SK-N-SH (cell line): ENCODE results near the gene GOLGA6D. TPM values are rescaled to one million over a fixed set of nuclear protein-coding genes. Genes with fewer than 3 reads are reported as not detected.

Experiments used
- CTCF ChIA-PET: fragments of 300-600, 350-600 bp; formaldehyde crosslinking; extraction: SDS; loops from one replicate; lab custom pipeline; 2021; lab: Yijun Ruan, JAX
- POLR2A ChIA-PET: fragments of 350-600 bp; sonication (Branson Sonifier 250); formaldehyde crosslinking; extraction: SDS; loops from one replicate; lab custom pipeline; 2020; ENCODE audit warnings: antibody characterized with exemption, inconsistent platforms; lab: Yijun Ruan, JAX
- DNase-seq: peaks from one replicate; pipeline ENCODE4 v3.0.0; 2012
- H2AFZ ChIP-seq: fragments of 200-600 bp; sonication (generic); 2 replicates; pipeline ENCODE4 v1.8.1; 2016; ENCODE audit warnings: antibody characterized with exemption, mild to moderate bottlenecking, low read depth
- H3F3A ChIP-seq: fragments of 200-600 bp; sonication (generic); replicated peaks from 2 replicates; pipeline ENCODE3; 2016; ENCODE audit warnings: antibody characterized with exemption, mild to moderate bottlenecking; ENCODE audit not compliant: insufficient read depth
- H3K27ac ChIP-seq, 2 experiments: fragments of 200-500 bp in 1 of 2; fragments of 200-600 bp in 1 of 2; sonication (Bioruptor generic) in 1 of 2; sonication (generic), shearing (Covaris generic) in 1 of 2; 2 replicates each; pipeline versions ENCODE4 v1.5.1 to v1.6.1; 2014 to 2016; ENCODE audit warnings: low read depth in 2 of 2, inconsistent platforms in 1 of 2, low read length in 1 of 2, mild to moderate bottlenecking in 1 of 2, mixed read lengths in 1 of 2
- H3K27me3 ChIP-seq: fragments of 200-600 bp; sonication (generic), shearing (Covaris generic); 2 replicates; pipeline ENCODE4 v1.6.1; 2016; ENCODE audit warnings: mixed run types; ENCODE audit not compliant: insufficient read depth
- H3K36me3 ChIP-seq, 2 experiments: fragments of 200-500 bp in 1 of 2; fragments of 200-600 bp in 1 of 2; sonication (Bioruptor generic) in 1 of 2; sonication (generic) in 1 of 2; replicated peaks in 1 of 2; 2 replicates each; pipeline versions ENCODE3 to v1.5.1; 2014 to 2016; ENCODE audit warnings: low read length in 1 of 2, mild to moderate bottlenecking in 1 of 2; ENCODE audit not compliant: insufficient read depth in 2 of 2, control insufficient read depth in 1 of 2
- H3K4me1 ChIP-seq, 2 experiments: fragments of 200-500 bp in 1 of 2; fragments of 200-600 bp in 1 of 2; sonication (Bioruptor generic) in 1 of 2; sonication (generic), shearing (Covaris generic) in 1 of 2; 2 replicates each; pipeline versions ENCODE4 v1.5.1 to v1.6.1; 2014 to 2016; ENCODE audit warnings: low read depth in 1 of 2, low read length in 1 of 2, mixed run types in 1 of 2; ENCODE audit not compliant: insufficient read depth in 2 of 2, control insufficient read depth in 1 of 2
- H3K4me2 ChIP-seq: fragments of 200-600 bp; sonication (generic), shearing (Covaris generic); 2 replicates; pipeline ENCODE4 v1.6.1; 2017; ENCODE audit warnings: mixed run types
- H3K4me3 ChIP-seq, 2 experiments: fragments of 200-500 bp in 1 of 2; fragments of 200-600 bp in 1 of 2; sonication (Bioruptor generic) in 1 of 2; sonication (generic), shearing (Covaris generic) in 1 of 2; 2 replicates each; pipeline versions ENCODE4 v1.5.1 to v1.8.1; 2014 to 2016; ENCODE audit warnings: low read depth in 2 of 2, inconsistent platforms in 1 of 2, low read length in 1 of 2, mild to moderate bottlenecking in 1 of 2, mixed read lengths in 1 of 2, moderate library complexity in 1 of 2
- H3K79me2 ChIP-seq: fragments of 200-600 bp; sonication (generic); 2 replicates; pipeline ENCODE4 v1.8.1; 2017; ENCODE audit warnings: mild to moderate bottlenecking; ENCODE audit not compliant: insufficient read depth
- H3K9ac ChIP-seq: fragments of 200-600 bp; sonication (generic); 2 replicates; pipeline ENCODE4 v1.6.1; 2017; ENCODE audit warnings: mixed run types
- H3K9me2 ChIP-seq: fragments of 200-600 bp; sonication (generic); 2 replicates; pipeline ENCODE4 v1.6.1; 2017; ENCODE audit warnings: mixed run types
- H3K9me3 ChIP-seq: fragments of 200-600 bp; sonication (generic); 2 replicates; pipeline ENCODE4 v1.6.1; 2017; ENCODE audit warnings: mixed run types, mild to moderate bottlenecking, moderate library complexity
- H4K20me1 ChIP-seq: fragments of 200-600 bp; sonication (generic); 2 replicates; pipeline ENCODE4 v1.6.1; 2017; ENCODE audit warnings: mild to moderate bottlenecking, mixed run types; ENCODE audit not compliant: insufficient read depth
- FOSL2 ChIP-seq: IDR thresholded peaks from 2 replicates; pipeline ENCODE4 v1.4.0; 2012; ENCODE audit warnings: low read depth, mild to moderate bottlenecking, moderate library complexity, borderline replicate concordance
- FOXM1 ChIP-seq: IDR thresholded peaks from 2 replicates; pipeline ENCODE4 v1.4.0; 2012; ENCODE audit warnings: low read depth, mild to moderate bottlenecking
- JUND ChIP-seq: IDR thresholded peaks from 2 replicates; pipeline ENCODE4 v1.4.0; 2012
- POLR2AphosphoS5 ChIP-seq: IDR thresholded peaks from 2 replicates; pipeline ENCODE4 v1.6.1; 2012; ENCODE audit warnings: low read depth, low read length
- RCOR1 ChIP-seq: fragments of 150-350 bp; IDR thresholded peaks from 2 replicates; pipeline ENCODE4 v1.6.1; 2017; ENCODE audit warnings: antibody characterized with exemption, low read length
- SIN3A ChIP-seq: IDR thresholded peaks from 2 replicates; pipeline ENCODE4 v1.6.1; 2012; ENCODE audit warnings: low read depth, mild to moderate bottlenecking, low read length, moderate library complexity, borderline replicate concordance
- TAF1 ChIP-seq: IDR thresholded peaks from 2 replicates; pipeline ENCODE4 v1.6.1; 2012; ENCODE audit warnings: low read depth, mild to moderate bottlenecking, low read length, moderate library complexity, borderline replicate concordance
- TEAD4 ChIP-seq: IDR thresholded peaks from 2 replicates; pipeline ENCODE4 v1.4.0; 2012; ENCODE audit warnings: mild to moderate bottlenecking, borderline replicate concordance; ENCODE audit not compliant: insufficient read depth
- WGBS: methylation state at CpG from one replicate; pipeline ENCODE4 v1.1.6; 2017; ENCODE audit warnings: low lambda C conversion rate; 5-methylcytosine and 5-hydroxymethylcytosine counted together
- polyA plus RNA-seq, 3 experiments: library from polyadenylated mRNA; depleted of rRNA; stranded (reverse); fragments of >200 nt; gene quantifications; 2 replicates each; pipeline ENCODE4 v1.2.3, GENCODE V29; 2012
- TF ChIP-seq, protein P1 (sequence below): IDR thresholded peaks from 2 replicates; pipeline ENCODE4 v1.4.0; 2012; ENCODE audit warnings: low read depth, borderline replicate concordance
- TF ChIP-seq, protein P2 (sequence below): IDR thresholded peaks from 2 replicates; pipeline ENCODE4 v1.4.0; 2012; ENCODE audit warnings: low read depth, borderline replicate concordance
- TF ChIP-seq, protein P3 (sequence below): fragments of 200-600 bp; sonication (generic); IDR thresholded peaks from 2 replicates; pipeline ENCODE4 v1.6.1; 2017; ENCODE audit warnings: antibody characterized with exemption, mild to moderate bottlenecking, moderate library complexity
- TF ChIP-seq, protein P4 (sequence below): IDR thresholded peaks from 2 replicates; pipeline ENCODE4 v1.6.1; 2012; ENCODE audit warnings: mild to moderate bottlenecking, low read depth, low read length, moderate library complexity

Gene GOLGA6D
- polyA plus RNA-seq, 1 of the 3 experiments (the other 2 are of a cell fraction), result 0.02 TPM

DNA sequence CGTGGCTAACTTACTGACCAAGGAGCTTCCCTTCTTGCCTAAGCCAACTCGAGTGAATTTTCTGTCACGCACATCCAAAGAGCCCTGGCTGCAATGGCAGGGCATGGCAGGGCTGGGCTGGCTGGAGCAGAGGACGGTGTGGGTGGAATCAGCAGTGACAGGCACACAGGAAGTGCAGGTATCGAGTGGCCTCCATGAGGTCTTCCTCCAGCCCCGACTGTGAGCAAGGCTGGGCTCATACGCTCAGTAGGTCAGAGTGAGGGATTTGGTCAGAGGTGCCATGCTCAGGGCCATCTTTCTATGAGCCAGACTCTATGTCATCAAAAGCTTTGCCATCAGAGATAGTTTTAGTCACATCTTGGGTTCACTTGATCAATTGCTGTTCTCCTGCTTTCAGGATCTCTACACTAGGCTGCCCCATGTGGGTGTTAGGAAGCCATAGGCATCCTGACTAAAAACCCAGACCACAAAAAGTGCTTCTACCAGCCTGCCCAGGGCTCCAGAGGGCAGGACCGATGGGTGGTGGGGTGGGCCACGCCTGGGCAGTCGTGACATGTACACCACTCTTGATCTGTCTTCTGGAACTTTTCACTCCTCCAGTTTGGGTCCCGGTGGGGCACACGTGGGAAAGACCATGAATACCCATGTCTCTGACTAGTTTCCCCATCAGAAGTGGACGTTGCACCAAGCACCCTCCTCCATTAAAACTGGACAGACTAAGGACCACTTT, 30.6 kb downstream of the GOLGA6D start:
- 48% methylated on average over 10 of the region's 13 CpGs for WGBS
- no peak for DNase-seq
- no peaks in the 10 kb centered on the region for H3K4me1 ChIP-seq
- no peaks in the 10 kb centered on the region for H3K79me2 ChIP-seq
- H3K4me2 ChIP-seq, result no peak overlapping the region
- H3K27me3 ChIP-seq, result peaks cover 9% of the 10 kb centered on the region; the same call in 1 of the 2 replicates
- H3F3A ChIP-seq, result no peaks in the 10 kb centered on the region
- H3K27ac ChIP-seq, result no peak overlapping the region
- H3K4me3 ChIP-seq, result no peak overlapping the region
- ChIA-PET CTCF (no interaction called here), POLR2A (no interaction called here)
- no peak overlapping the region for H3K9ac ChIP-seq
- H2AFZ ChIP-seq, result no peak overlapping the region
- H3K36me3 ChIP-seq, result no peaks in the 10 kb centered on the region
- no peaks in the 10 kb centered on the region for H4K20me1 ChIP-seq
- no peaks in the 10 kb centered on the region for H3K9me2 ChIP-seq
- no peak for TF ChIP-seq SIN3A
- TF ChIP-seq FOSL2, result no peak
- TF ChIP-seq, protein P1, sequence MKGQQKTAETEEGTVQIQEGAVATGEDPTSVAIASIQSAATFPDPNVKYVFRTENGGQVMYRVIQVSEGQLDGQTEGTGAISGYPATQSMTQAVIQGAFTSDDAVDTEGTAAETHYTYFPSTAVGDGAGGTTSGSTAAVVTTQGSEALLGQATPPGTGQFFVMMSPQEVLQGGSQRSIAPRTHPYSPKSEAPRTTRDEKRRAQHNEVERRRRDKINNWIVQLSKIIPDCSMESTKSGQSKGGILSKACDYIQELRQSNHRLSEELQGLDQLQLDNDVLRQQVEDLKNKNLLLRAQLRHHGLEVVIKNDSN, result no peak
- TF ChIP-seq, protein P2, sequence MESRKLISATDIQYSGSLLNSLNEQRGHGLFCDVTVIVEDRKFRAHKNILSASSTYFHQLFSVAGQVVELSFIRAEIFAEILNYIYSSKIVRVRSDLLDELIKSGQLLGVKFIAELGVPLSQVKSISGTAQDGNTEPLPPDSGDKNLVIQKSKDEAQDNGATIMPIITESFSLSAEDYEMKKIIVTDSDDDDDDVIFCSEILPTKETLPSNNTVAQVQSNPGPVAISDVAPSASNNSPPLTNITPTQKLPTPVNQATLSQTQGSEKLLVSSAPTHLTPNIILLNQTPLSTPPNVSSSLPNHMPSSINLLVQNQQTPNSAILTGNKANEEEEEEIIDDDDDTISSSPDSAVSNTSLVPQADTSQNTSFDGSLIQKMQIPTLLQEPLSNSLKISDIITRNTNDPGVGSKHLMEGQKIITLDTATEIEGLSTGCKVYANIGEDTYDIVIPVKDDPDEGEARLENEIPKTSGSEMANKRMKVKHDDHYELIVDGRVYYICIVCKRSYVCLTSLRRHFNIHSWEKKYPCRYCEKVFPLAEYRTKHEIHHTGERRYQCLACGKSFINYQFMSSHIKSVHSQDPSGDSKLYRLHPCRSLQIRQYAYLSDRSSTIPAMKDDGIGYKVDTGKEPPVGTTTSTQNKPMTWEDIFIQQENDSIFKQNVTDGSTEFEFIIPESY, result no peak
- TF ChIP-seq TAF1, result no peak
- TF ChIP-seq, protein P3, sequence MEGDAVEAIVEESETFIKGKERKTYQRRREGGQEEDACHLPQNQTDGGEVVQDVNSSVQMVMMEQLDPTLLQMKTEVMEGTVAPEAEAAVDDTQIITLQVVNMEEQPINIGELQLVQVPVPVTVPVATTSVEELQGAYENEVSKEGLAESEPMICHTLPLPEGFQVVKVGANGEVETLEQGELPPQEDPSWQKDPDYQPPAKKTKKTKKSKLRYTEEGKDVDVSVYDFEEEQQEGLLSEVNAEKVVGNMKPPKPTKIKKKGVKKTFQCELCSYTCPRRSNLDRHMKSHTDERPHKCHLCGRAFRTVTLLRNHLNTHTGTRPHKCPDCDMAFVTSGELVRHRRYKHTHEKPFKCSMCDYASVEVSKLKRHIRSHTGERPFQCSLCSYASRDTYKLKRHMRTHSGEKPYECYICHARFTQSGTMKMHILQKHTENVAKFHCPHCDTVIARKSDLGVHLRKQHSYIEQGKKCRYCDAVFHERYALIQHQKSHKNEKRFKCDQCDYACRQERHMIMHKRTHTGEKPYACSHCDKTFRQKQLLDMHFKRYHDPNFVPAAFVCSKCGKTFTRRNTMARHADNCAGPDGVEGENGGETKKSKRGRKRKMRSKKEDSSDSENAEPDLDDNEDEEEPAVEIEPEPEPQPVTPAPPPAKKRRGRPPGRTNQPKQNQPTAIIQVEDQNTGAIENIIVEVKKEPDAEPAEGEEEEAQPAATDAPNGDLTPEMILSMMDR, result no peak
- H3K9me3 ChIP-seq, result no peaks in the 10 kb centered on the region

DNA sequence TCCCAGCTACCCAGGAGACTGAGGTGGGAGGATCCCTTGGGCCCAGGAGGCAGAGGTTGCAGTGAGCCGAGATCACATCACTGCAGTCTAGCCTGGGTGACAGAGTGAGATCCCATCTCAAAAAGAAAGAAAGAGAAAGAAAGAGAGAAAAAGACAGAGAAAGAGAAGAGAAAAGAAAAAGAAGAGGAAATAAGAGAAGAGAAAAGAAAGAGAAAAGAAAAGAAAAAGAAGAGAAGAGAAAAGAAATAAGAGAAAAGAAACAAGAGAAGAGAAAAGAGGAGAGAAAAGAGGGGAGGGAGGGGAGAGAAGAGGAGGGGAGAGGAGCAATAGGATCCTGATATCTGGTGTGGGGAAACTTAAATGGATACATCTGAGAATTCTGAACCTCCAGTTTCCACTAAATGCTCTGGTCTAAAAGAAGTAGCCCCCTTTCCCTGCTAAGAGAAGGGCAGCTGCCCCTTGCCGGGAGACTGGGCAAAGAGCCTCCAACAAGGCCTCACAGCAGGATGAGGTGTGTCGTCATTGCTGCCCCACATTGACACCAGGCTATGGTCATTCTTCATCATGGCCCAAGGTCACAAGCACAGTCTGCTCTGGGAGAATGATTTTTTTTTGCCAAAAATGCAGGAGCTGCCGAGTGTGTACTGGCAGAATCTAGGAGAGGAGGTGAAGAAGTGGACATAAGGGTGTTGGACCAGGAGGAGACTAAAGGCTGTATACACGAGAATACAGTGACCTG, 32.1 kb downstream of the GOLGA6D start:
- TF ChIP-seq JUND, result no peak
- no peak for TF ChIP-seq SIN3A
- TF ChIP-seq POLR2AphosphoS5, result no peak
- TF ChIP-seq, protein P4, sequence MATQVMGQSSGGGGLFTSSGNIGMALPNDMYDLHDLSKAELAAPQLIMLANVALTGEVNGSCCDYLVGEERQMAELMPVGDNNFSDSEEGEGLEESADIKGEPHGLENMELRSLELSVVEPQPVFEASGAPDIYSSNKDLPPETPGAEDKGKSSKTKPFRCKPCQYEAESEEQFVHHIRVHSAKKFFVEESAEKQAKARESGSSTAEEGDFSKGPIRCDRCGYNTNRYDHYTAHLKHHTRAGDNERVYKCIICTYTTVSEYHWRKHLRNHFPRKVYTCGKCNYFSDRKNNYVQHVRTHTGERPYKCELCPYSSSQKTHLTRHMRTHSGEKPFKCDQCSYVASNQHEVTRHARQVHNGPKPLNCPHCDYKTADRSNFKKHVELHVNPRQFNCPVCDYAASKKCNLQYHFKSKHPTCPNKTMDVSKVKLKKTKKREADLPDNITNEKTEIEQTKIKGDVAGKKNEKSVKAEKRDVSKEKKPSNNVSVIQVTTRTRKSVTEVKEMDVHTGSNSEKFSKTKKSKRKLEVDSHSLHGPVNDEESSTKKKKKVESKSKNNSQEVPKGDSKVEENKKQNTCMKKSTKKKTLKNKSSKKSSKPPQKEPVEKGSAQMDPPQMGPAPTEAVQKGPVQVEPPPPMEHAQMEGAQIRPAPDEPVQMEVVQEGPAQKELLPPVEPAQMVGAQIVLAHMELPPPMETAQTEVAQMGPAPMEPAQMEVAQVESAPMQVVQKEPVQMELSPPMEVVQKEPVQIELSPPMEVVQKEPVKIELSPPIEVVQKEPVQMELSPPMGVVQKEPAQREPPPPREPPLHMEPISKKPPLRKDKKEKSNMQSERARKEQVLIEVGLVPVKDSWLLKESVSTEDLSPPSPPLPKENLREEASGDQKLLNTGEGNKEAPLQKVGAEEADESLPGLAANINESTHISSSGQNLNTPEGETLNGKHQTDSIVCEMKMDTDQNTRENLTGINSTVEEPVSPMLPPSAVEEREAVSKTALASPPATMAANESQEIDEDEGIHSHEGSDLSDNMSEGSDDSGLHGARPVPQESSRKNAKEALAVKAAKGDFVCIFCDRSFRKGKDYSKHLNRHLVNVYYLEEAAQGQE, result no peak
- no peak for TF ChIP-seq RCOR1
- TF ChIP-seq TEAD4, result no peak
- no peak for TF ChIP-seq FOXM1
- TF ChIP-seq, protein P3, result no peak
- ChIA-PET POLR2A (no interaction called here), CTCF (no interaction called here)
- WGBS, result 62% methylated on average over 5 of the region's 5 CpGs
- Histone ChIP-seq H3K9me2 (no peaks in the 10 kb centered on the region), H4K20me1 (no peaks in the 10 kb centered on the region), H3K4me3 (no peak overlapping the region), H3K27me3 (no peaks in the 10 kb centered on the region), H2AFZ (no peak overlapping the region), H3K4me1 (no peaks in the 10 kb centered on the region), H3K9me3 (no peaks in the 10 kb centered on the region), H3K27ac (no peak overlapping the region), H3K4me2 (no peak overlapping the region), H3F3A (no peaks in the 10 kb centered on the region), H3K9ac (no peak overlapping the region), H3K79me2 (no peaks in the 10 kb centered on the region), H3K36me3 (no peaks in the 10 kb centered on the region)
- DNase-seq, result no peak
